Stimulated activated CD4-positive, alpha-beta T cell treated with anti-CD3 and anti-CD28 coated beads, Interleukin-1b, Interleukin-23, amount 100 ng/mL, for 4 hours (primary cell): ENCODE results near the gene CALML3.

Source experiments
- DNase-seq, 2 donors: peaks; one replicate each; pipeline ENCODE4 v3.0.0-alpha.2; 2020; ENCODE audit warnings: low read depth in 2 of 2

CALML3 gene

DNA sequence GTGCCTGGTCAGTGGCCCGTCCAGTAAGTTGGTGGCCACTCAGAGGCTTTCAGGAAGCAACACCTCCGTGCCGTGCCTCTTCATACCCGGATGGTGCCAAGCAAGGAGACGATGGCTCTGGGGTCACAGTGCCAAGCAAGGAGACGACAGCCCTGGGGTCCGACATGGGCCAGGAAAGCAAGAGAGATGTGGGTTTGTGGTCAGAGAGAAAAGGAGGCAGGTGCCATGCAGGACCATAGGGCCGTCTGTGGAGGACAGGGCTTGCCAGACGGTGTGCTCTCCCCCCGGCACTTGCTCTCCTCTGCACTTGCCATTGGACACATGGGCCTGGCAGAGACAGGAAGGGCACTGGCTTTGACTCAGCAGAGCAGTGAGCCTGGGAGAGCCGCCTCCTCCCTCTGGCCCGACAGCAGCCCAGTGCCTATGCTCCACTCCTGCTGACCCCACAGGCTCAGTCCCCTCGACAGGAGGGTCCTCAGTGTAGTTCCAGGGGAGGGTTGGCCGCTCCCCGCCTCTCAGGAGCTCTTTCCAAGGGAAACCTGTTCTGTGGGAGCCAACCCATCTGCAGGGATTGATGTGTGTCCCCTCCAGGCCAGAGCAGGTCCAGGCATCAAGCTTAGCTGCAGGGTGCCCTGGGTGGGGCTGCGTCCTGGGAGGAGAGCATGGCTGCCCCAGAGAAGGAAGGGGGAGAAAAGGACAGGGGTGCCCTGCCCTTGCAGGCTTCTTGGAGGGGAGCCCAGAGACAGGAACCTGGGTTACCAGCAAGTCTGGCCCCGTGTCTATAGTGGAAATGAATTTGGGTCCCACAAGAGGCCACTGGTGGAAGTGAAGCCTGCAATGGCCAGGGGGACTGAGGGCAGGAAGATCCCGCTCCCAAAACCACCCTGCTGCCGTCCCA is 17.8 kb upstream of the CALML3 start:
- DNase-seq: no peak

- no peak for DNase-seq
Measured at GRCh38 chr10:5507649-5508131, 17.1 kb upstream of the CALML3 start.

DNA sequence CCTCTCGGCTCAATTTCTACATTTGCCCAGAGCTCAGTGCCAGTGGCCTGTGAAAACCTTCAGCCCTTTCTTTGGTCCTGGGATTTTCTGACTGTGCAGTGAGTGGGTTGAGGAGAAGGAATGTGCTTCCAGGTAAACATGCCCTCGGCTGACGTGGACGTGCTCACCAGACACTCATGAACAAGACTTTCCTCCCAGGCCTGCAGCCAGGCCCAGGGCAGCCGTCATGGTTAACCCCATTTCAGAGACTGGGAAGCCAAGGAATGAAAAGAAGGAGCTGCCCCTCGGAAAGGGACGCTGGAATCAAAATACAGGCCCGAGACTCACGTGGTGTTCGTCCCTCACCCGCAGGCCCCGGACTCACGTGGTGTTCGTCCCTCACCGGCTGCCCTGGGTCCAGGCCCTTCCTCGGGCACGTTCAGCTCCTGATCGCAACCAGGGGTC is 16.6 kb upstream of the CALML3 start:
- DNase-seq: no peak

- no peak for DNase-seq
Measured at GRCh38 chr10:5508786-5509185, 16.0 kb upstream of the CALML3 start.

GRCh38 chr10:5509236-5509635 is 15.5 kb upstream of the CALML3 start:
- no peak for DNase-seq

DNA sequence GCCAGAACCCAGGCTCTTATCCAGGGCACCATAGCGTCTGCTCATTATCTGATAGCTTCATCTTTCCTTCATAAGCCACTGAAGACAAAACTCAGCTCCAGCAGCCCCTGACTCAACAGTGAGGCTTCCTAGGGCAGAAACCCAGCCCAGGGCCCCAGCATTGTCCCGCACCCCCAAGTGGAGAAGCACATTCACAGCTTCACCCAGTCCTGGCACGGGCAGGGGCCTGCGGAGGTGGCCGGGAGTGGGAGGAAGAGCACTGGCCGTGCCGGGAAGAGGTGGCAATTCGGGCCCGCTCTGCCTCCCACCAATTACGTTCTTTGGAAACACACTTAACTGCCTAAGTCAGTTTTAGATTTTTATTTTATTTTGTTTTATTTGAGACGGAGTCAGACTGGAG is 15.1 kb upstream of the CALML3 start:
- DNase-seq: no peak

GRCh38 chr10:5510281-5511072 is 14.3 kb upstream of the CALML3 start:
- no peak for DNase-seq

GRCh38 chr10:5511231-5511884 is 13.4 kb upstream of the CALML3 start:
- no peak for DNase-seq

DNA sequence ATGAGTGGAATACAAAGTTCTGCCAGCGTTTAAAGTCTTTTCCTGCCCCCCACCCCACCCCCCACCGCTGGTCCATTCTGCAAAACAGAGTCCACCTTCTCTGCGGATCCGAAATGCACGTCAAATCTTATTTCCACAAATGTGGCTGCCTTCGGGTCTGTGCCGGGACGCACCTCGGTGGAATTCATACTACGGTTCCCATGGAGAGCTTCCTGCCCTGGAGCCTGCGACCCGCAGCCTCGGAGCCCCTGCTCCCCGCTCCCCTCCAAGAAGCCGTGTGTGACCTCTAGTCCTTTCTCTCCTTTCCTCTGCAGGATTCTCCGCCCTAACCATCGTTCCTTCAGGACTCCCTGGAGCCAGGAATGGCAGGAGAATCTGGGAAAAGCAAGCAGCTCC is 12.9 kb upstream of the CALML3 start:
- no peak for DNase-seq

DNA sequence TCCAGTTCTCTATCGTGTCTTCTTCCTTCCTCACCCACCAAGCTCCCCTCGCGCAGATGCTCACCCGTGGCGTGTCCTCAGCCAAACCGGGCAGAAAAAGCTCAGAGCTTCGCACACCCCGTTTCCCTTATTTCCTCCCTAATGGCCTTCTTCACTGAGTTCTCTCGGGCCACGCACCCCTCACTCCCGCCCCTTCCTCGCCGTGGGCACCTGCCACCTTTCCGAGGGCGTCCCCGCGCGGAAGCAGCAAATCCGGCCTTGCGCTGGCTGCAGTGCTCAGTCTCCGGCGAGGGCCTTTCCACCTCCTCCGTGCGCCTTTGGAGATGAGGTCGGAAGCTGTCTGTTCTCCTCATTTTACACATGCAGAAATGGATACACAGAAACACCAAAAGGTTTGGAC is 12.4 kb upstream of the CALML3 start:
- no peak for DNase-seq

GRCh38 chr10:5512881-5513612 is 11.7 kb upstream of the CALML3 start:
- DNase-seq: no peak

- DNase-seq: no peak
Measured at GRCh38 chr10:5514226-5514850, 10.4 kb upstream of the CALML3 start.

DNA sequence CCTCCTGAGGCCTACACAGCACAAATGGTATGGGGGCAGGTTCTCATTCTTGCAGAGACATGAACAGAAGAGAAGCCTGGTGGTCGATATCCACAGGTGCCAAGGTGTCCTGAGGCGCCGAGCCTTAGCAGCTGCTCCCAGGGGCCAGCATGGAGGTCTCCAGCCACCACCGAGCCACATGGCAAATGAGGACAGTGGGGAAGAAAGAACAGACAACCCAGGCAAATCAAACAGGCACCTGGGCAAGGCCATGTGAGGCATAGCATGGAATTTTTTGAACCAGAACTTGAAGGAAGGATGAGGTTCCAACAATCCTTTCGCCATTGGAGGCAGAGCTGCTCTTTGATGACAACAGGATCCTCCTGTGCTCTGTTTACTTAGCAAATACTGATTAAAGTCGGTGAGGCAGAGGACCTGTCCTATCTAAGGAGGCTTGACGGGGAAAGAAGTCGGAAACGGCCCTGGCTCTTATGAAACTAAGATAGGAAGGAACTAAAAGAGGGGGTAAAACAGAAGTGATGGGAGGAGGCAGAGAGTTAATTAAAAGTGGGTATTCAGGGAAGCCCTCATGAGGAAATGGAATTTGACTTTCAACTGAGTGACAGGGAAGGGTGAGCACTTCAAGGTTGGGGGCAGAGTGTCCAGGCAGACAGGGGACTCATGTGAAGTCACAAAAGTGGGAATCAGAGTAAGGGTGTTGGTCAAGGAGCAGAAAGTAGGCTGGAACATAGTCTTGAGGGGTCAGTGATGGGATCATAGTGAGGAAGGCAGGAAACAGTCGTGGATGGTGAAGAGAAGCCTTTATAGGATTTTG is 8.6 kb upstream of the CALML3 start:
- no peak for DNase-seq

DNA sequence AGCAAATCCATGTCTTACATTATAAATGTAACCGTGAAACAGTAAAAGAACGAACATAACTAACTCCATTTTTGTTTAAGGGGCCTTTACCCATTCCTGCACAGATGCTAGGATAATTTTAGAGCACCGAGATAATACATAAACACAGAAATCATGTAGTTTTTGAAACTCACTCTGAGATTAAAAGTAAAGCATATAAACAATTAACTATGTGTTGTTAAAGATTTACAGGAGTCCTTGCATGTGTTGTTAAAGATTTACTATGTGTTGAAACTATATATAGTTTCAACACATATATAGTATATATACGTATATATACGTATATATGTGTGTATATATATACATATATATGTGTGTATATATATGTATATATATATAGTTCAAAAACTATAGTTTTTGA is 7.2 kb upstream of the CALML3 start:
- DNase-seq: no peak

DNA sequence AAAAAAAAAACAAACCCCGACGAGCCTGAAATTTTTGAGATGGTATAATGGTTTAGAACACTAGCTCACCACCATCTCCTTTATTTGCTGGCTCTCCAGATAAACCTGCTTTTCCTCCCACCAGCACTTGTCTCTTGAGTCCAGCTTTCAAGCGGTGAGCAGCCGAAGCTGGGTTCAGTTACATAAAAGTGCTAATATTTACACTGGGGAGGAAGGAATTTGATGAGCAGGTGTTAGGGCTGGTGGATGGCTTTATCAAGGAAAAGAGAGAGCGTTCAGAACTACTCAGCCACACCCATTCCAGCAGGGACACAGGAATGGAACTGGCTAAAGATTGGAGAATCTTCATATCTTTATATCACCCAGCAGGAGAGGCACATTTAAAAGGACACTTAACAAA is 6.6 kb upstream of the CALML3 start:
- DNase-seq: no peak

- DNase-seq: no peak
Measured at GRCh38 chr10:5519054-5519453, 5.7 kb upstream of the CALML3 start.

GRCh38 chr10:5522913-5523560 is 1.7 kb upstream of the CALML3 start:
- DNase-seq: no peak

DNA sequence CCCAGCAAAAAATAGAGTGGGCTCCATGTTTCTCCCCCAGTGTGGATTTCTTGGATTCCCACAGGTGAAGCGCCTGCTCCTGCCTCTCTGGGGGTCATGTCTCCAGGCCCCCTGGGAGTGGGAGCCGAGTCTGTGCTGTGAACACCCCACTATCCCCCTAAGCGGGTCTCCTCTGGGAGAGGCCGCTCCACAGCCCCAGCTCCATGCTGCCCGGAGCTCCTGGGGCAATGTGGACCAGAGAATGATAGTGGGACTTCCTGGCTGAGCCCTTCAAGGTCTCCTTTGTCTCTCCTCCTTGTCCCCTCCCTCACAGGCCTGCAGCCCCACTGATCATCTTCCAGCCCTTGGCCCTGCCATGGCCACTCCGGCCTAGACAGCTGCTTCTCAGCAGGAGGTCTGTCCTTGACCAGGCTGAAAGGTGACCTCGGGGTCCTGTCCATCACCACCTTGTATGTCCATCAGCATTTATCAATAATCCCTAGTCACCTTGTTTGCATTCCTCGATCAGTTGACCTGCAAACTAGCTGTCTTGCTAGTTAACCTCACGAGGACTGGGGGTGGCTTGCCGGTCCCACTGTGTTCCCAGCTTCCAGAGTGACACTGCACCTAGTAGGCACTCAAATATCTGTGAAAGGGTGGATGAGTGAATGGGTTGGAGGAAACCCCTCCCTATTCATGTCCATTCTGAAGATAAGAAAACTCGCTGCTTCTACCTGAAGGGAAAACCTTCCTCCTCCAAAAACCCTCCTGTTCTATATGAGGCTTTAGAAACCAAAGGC is 776 bp upstream of the CALML3 start:
- no peak for DNase-seq
